K562 (cell line): ENCODE data around the gene FBLIM1. TPM values are rescaled to one million over a fixed set of nuclear protein-coding genes. Genes with fewer than 3 reads are reported as not detected.

Experiments used
- DACH1 ChIP-seq: fragments of 450-650 bp; IDR thresholded peaks from 2 replicates; pipeline ENCODE4 v1.6.1; 2018; ENCODE audit not compliant: partially characterized antibody
- EZH2 ChIP-seq: IDR thresholded peaks from 2 replicates; pipeline ENCODE4 v1.6.1; 2012; ENCODE audit warnings: low read depth, mild to moderate bottlenecking, inconsistent platforms, low read length, borderline replicate concordance
- FOXA1 ChIP-seq: fragments of 450-650 bp; IDR thresholded peaks from 2 replicates; pipeline ENCODE4 v1.6.1; 2016; ENCODE audit warnings: mild to moderate bottlenecking, borderline replicate concordance
- FOXA3 ChIP-seq, 2 experiments: fragments of 450-650 bp in 1 of 2; sonication (generic) in 1 of 2; formaldehyde crosslinking; IDR thresholded peaks in 1 of 2; conservative IDR thresholded peaks in 1 of 2; 2 replicates each; pipeline versions ENCODE4 v1.4.0 to v1.8.0; 2020 to 2022; ENCODE audit warnings: mild to moderate bottlenecking in 2 of 2, missing genetic modification reagents in 1 of 2
- JUND ChIP-seq, 2 experiments: IDR thresholded peaks; 2 replicates in 1 of 2; 3 replicates in 1 of 2; pipeline ENCODE4 v1.6.1; 2011; ENCODE audit warnings: borderline replicate concordance in 2 of 2, low read depth in 2 of 2, low read length in 2 of 2, improper control_type of control experiment in 1 of 2, missing biosample characterization in 1 of 2, missing genetic modification characterization in 1 of 2, missing genetic modification reagents in 1 of 2
- RFX1 ChIP-seq: fragments of 450-650 bp; IDR thresholded peaks from 2 replicates; pipeline ENCODE4 v1.6.1; 2016; ENCODE audit warnings: mild to moderate bottlenecking, moderate library complexity
- THRAP3 ChIP-seq: fragments of 450-650 bp; IDR thresholded peaks from 2 replicates; pipeline ENCODE4 v1.6.1; 2016; ENCODE audit warnings: mild to moderate bottlenecking, inconsistent platforms, borderline replicate concordance
- ZC3H11A ChIP-seq: IDR thresholded peaks from 2 replicates; pipeline ENCODE4 v1.6.1; 2012; ENCODE audit warnings: low read depth, low read length, improper control_type of control experiment
- ZKSCAN3 ChIP-seq: fragments of 250-450 bp; sonication (Bioruptor Pico); IDR thresholded peaks from 2 replicates; pipeline ENCODE4 v1.4.0; 2020
- ZNF12 ChIP-seq: sonication (generic); formaldehyde crosslinking; IDR thresholded peaks from 2 replicates; pipeline ENCODE4 v1.4.0; 2020; ENCODE audit warnings: mild to moderate bottlenecking, missing genetic modification reagents
- polyA plus RNA-seq, 8 experiments: library from polyadenylated mRNA; depleted of rRNA in 4 of 8; stranded (reverse) in 5 of 8; unstranded in 3 of 8; fragments of >200 nt; fragmentation: Nextera tagmentation in 2 of 8; fragmentation: Illumina TruSeq in 1 of 8; extraction: Ambion mirVana in 2 of 8; extraction: Trizol in 1 of 8; gene quantifications; 2 replicates each; pipeline versions ENCODE4 v1.2.1 to v1.2.3, GENCODE V29; 2011 to 2014; ENCODE audit warnings: inconsistent platforms in 1 of 8, missing spikeins in 1 of 8
- total RNA-seq, 7 experiments: library from RNA; depleted of rRNA in 6 of 7; stranded (reverse); fragments of >200 nt in 6 of 7; fragmentation: Illumina TruSeq in 2 of 7; extraction: Trizol in 2 of 7; gene quantifications; 2 replicates each; pipeline versions ENCODE4 v1.2.1 to v1.2.3, GENCODE V29; 2011 to 2021; ENCODE audit warnings: low replicate concordance in 1 of 7
- TF ChIP-seq, protein P1 (sequence below), 2 experiments: fragments of 450-650 bp; formaldehyde crosslinking in 1 of 2; IDR thresholded peaks; 2 replicates each; pipeline versions ENCODE4 v1.4.0 to v1.6.1; 2014 to 2020; ENCODE audit warnings: mild to moderate bottlenecking in 2 of 2, borderline replicate concordance in 1 of 2, low read depth in 1 of 2
- TF ChIP-seq, protein P2 (sequence below): fragments of 250-450 bp; sonication (Bioruptor Pico); IDR thresholded peaks from 2 replicates; pipeline ENCODE4 v1.4.0; 2020

The FBLIM1 gene
- total and polyA plus RNA-seq, 9 of the 15 experiments (the other 6 are each of a cell fraction or from before 2014, with no cell fraction given), result 0.14 to 0.24 TPM; not detected in 7

DNA sequence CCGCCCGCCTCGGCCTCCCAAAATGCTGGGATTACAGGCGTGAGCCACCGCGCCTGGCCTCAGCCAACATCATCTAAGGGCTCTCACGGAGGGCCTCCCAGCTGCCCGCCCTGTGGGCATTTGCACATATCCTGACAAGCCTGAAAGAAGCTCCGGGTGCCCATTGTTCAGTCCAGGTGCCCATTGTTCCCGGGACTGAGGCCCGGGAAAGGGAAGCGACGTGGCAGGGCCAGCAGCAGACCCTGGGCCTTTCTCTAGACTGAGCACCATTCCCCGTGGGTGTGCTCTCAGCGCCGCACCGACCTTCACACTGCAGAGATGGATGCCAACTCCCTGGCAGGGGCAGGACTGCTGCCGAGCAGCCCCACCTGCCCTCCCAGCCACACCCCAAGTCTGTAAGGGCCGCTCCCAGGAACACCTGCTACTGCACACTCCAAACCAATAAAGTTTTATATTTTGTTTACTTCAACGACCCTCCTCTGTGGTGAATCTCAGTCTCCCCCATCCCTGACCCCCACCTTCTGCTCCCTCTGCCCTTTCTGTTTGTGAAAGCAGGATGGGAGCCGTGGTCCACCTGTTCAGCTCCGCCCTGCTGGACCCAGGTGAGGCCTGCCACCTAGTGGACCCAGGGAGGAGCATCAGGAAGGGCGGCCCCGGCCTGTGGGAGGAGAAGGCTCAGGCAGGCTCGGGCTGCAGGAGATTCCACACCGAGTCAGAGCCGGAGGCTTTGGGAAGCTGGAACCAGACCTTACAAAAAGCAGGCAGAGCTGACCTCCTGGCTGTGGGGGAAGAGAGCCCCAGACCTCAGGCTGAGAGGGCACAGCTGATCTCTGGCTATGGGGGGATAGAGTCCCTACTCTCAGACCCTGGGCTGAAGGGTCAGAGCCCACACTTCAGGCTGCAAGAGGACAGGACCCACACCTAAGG, 17.4 kb upstream of the FBLIM1 start (continued):
- TF ChIP-seq JUND (IDR thresholded peaks at IDR 0.05; ENCODE audit: borderline replicate concordance, low read depth, low read length) (peak; percentile 45), JUND (tag; IDR thresholded peaks at IDR 0.05; ENCODE audit: borderline replicate concordance, low read depth, low read length) (no peak; the same call in 2 of the 3 replicates), DACH1 (peak; percentile 59), ZC3H11A (peak; percentile 65; the same call in 1 of the 2 replicates), THRAP3 (no peak), ZKSCAN3 (CRISPR knock-in tag) (no peak), FOXA3 (CRISPR knock-in tag; conservative IDR thresholded peaks at IDR 0.05 in 1 of 2, IDR thresholded peaks at IDR 0.05 in 1 of 2) (no peak), RFX1 (no peak), FOXA1 (no peak), EZH2 (no peak), ZNF12 (CRISPR knock-in tag) (no peak)
- TF ChIP-seq, protein P1, sequence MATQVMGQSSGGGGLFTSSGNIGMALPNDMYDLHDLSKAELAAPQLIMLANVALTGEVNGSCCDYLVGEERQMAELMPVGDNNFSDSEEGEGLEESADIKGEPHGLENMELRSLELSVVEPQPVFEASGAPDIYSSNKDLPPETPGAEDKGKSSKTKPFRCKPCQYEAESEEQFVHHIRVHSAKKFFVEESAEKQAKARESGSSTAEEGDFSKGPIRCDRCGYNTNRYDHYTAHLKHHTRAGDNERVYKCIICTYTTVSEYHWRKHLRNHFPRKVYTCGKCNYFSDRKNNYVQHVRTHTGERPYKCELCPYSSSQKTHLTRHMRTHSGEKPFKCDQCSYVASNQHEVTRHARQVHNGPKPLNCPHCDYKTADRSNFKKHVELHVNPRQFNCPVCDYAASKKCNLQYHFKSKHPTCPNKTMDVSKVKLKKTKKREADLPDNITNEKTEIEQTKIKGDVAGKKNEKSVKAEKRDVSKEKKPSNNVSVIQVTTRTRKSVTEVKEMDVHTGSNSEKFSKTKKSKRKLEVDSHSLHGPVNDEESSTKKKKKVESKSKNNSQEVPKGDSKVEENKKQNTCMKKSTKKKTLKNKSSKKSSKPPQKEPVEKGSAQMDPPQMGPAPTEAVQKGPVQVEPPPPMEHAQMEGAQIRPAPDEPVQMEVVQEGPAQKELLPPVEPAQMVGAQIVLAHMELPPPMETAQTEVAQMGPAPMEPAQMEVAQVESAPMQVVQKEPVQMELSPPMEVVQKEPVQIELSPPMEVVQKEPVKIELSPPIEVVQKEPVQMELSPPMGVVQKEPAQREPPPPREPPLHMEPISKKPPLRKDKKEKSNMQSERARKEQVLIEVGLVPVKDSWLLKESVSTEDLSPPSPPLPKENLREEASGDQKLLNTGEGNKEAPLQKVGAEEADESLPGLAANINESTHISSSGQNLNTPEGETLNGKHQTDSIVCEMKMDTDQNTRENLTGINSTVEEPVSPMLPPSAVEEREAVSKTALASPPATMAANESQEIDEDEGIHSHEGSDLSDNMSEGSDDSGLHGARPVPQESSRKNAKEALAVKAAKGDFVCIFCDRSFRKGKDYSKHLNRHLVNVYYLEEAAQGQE (IDR thresholded peaks at IDR 0.05; ENCODE audit: borderline replicate concordance), result peak; percentile 86
- TF ChIP-seq, protein P1 (CRISPR knock-in tag; IDR thresholded peaks at IDR 0.05; ENCODE audit: low read depth), result no peak
- TF ChIP-seq, protein P2, sequence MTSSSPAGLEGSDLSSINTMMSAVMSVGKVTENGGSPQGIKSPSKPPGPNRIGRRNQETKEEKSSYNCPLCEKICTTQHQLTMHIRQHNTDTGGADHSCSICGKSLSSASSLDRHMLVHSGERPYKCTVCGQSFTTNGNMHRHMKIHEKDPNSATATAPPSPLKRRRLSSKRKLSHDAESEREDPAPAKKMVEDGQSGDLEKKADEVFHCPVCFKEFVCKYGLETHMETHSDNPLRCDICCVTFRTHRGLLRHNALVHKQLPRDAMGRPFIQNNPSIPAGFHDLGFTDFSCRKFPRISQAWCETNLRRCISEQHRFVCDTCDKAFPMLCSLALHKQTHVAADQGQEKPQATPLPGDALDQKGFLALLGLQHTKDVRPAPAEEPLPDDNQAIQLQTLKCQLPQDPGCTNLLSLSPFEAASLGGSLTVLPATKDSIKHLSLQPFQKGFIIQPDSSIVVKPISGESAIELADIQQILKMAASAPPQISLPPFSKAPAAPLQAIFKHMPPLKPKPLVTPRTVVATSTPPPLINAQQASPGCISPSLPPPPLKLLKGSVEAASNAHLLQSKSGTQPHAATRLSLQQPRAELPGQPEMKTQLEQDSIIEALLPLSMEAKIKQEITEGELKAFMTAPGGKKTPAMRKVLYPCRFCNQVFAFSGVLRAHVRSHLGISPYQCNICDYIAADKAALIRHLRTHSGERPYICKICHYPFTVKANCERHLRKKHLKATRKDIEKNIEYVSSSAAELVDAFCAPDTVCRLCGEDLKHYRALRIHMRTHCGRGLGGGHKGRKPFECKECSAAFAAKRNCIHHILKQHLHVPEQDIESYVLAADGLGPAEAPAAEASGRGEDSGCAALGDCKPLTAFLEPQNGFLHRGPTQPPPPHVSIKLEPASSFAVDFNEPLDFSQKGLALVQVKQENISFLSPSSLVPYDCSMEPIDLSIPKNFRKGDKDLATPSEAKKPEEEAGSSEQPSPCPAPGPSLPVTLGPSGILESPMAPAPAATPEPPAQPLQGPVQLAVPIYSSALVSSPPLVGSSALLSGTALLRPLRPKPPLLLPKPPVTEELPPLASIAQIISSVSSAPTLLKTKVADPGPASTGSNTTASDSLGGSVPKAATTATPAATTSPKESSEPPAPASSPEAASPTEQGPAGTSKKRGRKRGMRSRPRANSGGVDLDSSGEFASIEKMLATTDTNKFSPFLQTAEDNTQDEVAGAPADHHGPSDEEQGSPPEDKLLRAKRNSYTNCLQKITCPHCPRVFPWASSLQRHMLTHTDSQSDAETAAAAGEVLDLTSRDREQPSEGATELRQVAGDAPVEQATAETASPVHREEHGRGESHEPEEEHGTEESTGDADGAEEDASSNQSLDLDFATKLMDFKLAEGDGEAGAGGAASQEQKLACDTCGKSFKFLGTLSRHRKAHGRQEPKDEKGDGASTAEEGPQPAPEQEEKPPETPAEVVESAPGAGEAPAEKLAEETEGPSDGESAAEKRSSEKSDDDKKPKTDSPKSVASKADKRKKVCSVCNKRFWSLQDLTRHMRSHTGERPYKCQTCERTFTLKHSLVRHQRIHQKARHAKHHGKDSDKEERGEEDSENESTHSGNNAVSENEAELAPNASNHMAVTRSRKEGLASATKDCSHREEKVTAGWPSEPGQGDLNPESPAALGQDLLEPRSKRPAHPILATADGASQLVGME, result no peak
